PFSK-1 (cell line): ENCODE results near the gene TBC1D8.
A peak's percentile ranks its signal among the peaks of the same experiment; 100 is the strongest.

Source experiments
- FOXP2 ChIP-seq: optimal IDR thresholded peaks from 2 replicates; pipeline ENCODE3; 2011; ENCODE audit warnings: borderline replicate concordance, control low read depth, inconsistent platforms; ENCODE audit not compliant: insufficient read depth; ENCODE audit errors: extremely low read length, extremely low read depth
- POLR2AphosphoS5 ChIP-seq: IDR thresholded peaks from 2 replicates; pipeline ENCODE4 v1.6.1; 2012; ENCODE audit warnings: low read depth, mild to moderate bottlenecking, control low read depth, low read length, moderate library complexity
- REST ChIP-seq, 2 experiments: IDR thresholded peaks; 2 replicates each; pipeline versions ENCODE4 v1.6.1 to v1.8.0; 2011 to 2012; ENCODE audit warnings: low read depth in 2 of 2, low read length in 2 of 2, control low read depth in 1 of 2, inconsistent platforms in 1 of 2, mild to moderate bottlenecking in 1 of 2, moderate library complexity in 1 of 2; ENCODE audit not compliant: insufficient read depth in 1 of 2
- SIN3A ChIP-seq: IDR thresholded peaks from 2 replicates; pipeline ENCODE4 v1.6.1; 2012; ENCODE audit warnings: mild to moderate bottlenecking, low read length, moderate library complexity, borderline replicate concordance; ENCODE audit not compliant: insufficient read depth
- TAF1 ChIP-seq: IDR thresholded peaks from 2 replicates; pipeline ENCODE4 v1.6.1; 2012; ENCODE audit warnings: low read length, control low read depth, borderline replicate concordance; ENCODE audit not compliant: insufficient read depth

TBC1D8 gene

DNA sequence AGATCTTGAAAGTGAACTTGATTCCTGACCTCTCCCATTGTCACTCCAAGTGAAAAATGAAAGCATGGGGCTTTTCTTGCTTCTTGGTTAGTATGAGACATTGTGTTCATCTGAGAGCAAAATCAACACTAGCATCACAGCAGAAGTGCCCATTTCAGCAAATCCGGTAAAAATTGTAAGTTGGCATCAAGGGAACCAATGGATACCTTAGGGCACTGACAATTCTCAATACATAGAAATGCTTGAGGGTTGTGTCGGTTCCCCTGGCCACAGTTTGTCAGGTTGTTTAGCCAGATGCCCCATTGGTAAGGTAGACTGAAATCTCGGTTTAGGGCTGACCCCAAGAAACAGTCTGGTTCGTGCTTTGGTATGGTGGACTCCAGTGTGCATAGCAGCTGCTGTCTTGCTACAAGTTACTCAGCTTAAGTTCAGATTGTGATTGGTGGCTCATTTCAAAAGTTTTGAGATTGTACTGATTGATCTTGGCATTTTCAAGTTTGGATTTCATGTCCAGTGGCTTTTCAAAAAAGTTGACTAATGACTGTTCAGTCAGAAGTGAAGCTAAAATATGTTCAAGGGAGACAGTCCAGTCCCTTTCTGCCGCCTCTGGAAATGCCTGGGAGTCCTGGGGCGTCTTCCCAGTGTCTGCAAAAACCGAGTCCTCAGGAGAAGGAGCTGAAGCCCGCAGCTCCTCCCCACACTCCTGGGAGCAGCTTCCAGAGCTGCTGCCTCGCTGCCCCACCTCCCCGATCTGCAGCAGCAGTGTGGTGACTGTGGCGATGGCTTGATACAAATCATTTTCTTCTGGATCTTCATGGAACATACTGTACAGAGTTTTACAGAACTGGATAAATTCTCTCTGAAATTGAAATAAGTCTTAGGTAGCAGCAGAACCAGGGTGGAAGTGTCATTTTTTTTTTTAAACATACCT is 143.5 kb downstream of the TBC1D8 start:
- peak; percentile 83 for TF ChIP-seq POLR2AphosphoS5
- TF ChIP-seq SIN3A: no peak

GRCh38 chr2:101006065-101006715 is 145.0 kb downstream of the TBC1D8 start:
- no peak; the same call in 1 of the 2 replicates for TF ChIP-seq POLR2AphosphoS5
- no peak for TF ChIP-seq TAF1
- TF ChIP-seq SIN3A: no peak
- TF ChIP-seq REST (IDR thresholded peaks at IDR 0.05; ENCODE audit: insufficient read depth in 1 of 2, low read depth in 2 of 2, low read length in 2 of 2): no peak
- TF ChIP-seq FOXP2: no peak

DNA sequence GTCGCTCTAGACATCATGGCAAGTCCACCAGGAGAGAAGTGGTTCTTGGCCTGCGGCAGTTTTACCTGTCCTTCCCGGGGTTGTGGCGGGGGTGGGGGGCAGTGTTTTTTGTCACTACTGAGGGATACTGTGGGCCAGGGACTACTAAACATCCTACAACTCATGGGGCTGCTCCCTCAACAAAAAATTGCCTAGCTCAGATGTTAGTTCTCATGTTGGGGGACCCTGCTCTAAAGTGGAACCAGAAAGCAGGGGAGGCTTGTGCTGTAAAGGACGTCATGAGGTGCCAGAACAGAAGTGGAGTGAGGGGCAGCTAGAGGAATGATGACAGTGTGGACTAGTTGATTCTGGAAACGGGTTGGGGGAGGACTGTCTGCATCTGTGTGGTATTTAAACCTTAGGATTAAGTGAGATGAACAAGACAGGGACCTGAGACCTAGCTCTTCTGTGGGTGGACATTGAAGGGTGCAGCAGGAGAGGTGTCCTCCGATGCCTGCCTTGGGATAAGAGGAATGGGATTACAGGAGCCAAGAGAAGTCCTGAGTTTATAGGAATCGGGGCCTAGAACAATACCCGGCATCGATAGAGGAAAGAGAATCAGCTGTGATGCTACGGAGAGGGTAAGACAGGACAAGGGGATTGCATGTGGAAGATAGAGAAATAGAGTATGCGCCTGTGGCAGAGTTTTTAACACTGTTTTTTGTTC is 146.4 kb downstream of the TBC1D8 start:
- TF ChIP-seq POLR2AphosphoS5 (peak; percentile 53; the same call in 1 of the 2 replicates), FOXP2 (no peak)

GRCh38 chr2:101003278-101003775 is 147.9 kb downstream of the TBC1D8 start:
- 0 out of 2 replicates have a peak, but pooled peaks have one; percentile 13 for TF ChIP-seq TAF1
- TF ChIP-seq SIN3A: no peak
- no peak for TF ChIP-seq POLR2AphosphoS5

- no peak for TF ChIP-seq SIN3A
Measured at GRCh38 chr2:101002562-101003277, 148.5 kb downstream of the TBC1D8 start.

DNA sequence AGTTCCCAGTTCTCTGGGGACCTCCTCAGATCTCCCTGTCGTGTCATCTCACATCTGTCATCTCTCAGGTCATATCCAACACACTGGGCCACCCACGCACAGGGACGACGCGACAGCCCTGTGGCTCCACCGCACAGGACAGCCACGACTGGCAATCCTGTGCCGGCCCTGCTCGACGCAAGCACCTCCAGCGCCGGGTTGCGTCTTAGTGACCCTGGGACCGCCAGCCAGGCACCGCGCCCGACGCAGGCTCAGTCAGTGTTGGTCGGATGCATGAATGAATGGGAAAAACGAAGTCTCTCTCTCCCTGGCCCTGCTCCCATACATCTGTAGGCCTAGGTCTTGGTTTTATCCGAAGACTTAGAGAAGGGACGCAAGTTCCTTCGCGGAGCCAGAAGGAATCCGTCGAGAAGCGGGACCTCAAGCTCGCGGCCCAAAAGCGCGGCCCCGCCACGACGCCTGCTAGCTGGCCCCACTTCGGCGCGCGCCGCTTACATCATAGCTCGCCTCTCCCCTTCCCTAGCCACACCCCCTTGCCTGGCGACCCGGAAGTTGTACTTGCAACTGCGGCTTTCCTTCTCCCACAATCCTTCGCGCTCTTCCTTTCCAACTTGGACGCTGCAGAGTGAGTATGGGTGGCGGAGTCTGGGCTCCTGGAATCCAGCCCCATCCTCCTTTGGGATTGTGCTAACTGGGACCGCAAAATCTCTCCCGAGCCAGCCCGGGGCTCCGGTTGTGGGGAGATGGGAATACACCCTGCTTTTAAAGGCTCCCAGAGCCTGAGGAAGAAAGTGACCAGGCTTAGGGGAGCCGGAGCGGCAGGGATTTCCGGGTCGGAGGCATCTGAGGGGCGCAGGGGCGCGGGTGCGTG is 149.3 kb downstream of the TBC1D8 start, which contains the start of gene RPL31:
TSS of gene RPL31 (plus strand) at position 599 of the 871 bp plus-strand sequence. CDS start 413 bp downstream, outside the sequence.
- TF ChIP-seq REST (IDR thresholded peaks at IDR 0.05; ENCODE audit: insufficient read depth in 1 of 2, low read depth in 2 of 2, low read length in 2 of 2) (peak; percentile 59 to 80; a peak in 3 of 4 replicates), FOXP2 (peak; percentile 64), POLR2AphosphoS5 (peak; percentile 98), SIN3A (peak; percentile 30; the same call in 1 of the 2 replicates), TAF1 (peak; percentile 100)
